GM12872 (cell line): ENCODE results near the gene TMA7.
A peak's percentile ranks its signal among the peaks of the same experiment; 100 is the strongest.

Experiments used
- CTCF ChIP-seq: IDR thresholded peaks from 3 replicates; pipeline ENCODE4 v1.5.1; 2011; ENCODE audit warnings: low read depth, mild to moderate bottlenecking, low read length, moderate library complexity; ENCODE audit not compliant: insufficient read depth

Gene TMA7

GRCh38 chr3:48405971-48406370, 34.1 kb upstream of the TMA7 start:
- no peak for TF ChIP-seq CTCF

GRCh38 chr3:48406443-48407431, 33.3 kb upstream of the TMA7 start:
- TF ChIP-seq CTCF, result no peak

- no peak for TF ChIP-seq CTCF
Measured at GRCh38 chr3:48407542-48408099, 32.4 kb upstream of the TMA7 start.

GRCh38 chr3:48408823-48409281, 31.2 kb upstream of the TMA7 start:
- TF ChIP-seq CTCF, result peak; percentile 32; the same call in 1 of the 3 replicates

GRCh38 chr3:48409291-48410201, 30.5 kb upstream of the TMA7 start:
- no peak for TF ChIP-seq CTCF

- TF ChIP-seq CTCF, result no peak
Measured at GRCh38 chr3:48410205-48411040, 29.6 kb upstream of the TMA7 start.
